RWPE2 (cell line): ENCODE data around the gene ASPG.

Experiments used
- ATAC-seq: fragments of 200-7000 bp; cut with Tn5 transposase; 3 replicates; pipeline ENCODE4 v1.9.1; 2021; ENCODE audit warnings: low read depth
- DNase-seq: peaks from one replicate; pipeline ENCODE4 v3.0.0-alpha.2; 2020; ENCODE audit warnings: low spot score
- H3K27ac ChIP-seq: fragments of 450-650 bp; 2 replicates; pipeline ENCODE4 v1.5.1; 2017; ENCODE audit warnings: mild to moderate bottlenecking; ENCODE audit not compliant: poor library complexity, severe bottlenecking
- H3K27me3 ChIP-seq: fragments of 250-450 bp; sonication (Bioruptor Pico); 2 replicates; pipeline ENCODE4 v1.5.1; 2021; ENCODE audit warnings: mild to moderate bottlenecking, moderate library complexity; ENCODE audit not compliant: insufficient read depth, poor library complexity, severe bottlenecking
- H3K36me3 ChIP-seq: fragments of 250-450 bp; sonication (Bioruptor Pico); 2 replicates; pipeline ENCODE4 v1.5.1; 2020; ENCODE audit warnings: low read depth, mild to moderate bottlenecking, moderate library complexity
- H3K4me1 ChIP-seq: fragments of 250-450 bp; sonication (Bioruptor Pico); 2 replicates; pipeline ENCODE4 v1.5.1; 2021; ENCODE audit warnings: mild to moderate bottlenecking, moderate library complexity; ENCODE audit not compliant: insufficient read depth, poor library complexity, severe bottlenecking
- H3K4me3 ChIP-seq: fragments of 250-450 bp; sonication (Bioruptor Pico); 2 replicates; pipeline ENCODE4 v1.5.1; 2021; ENCODE audit warnings: mild to moderate bottlenecking, moderate library complexity; ENCODE audit not compliant: severe bottlenecking
- H3K9me3 ChIP-seq: fragments of 250-450 bp; sonication (Bioruptor Pico); 2 replicates; pipeline ENCODE4 v1.5.1; 2021; ENCODE audit warnings: mild to moderate bottlenecking, moderate library complexity; ENCODE audit not compliant: severe bottlenecking
- TF ChIP-seq, protein P1 (sequence below): fragments of 450-650 bp; IDR thresholded peaks from one replicate; pipeline ENCODE4 v1.5.1; 2017; ENCODE audit warnings: mild to moderate bottlenecking, moderate library complexity; ENCODE audit not compliant: poor library complexity, severe bottlenecking

Gene ASPG

DNA sequence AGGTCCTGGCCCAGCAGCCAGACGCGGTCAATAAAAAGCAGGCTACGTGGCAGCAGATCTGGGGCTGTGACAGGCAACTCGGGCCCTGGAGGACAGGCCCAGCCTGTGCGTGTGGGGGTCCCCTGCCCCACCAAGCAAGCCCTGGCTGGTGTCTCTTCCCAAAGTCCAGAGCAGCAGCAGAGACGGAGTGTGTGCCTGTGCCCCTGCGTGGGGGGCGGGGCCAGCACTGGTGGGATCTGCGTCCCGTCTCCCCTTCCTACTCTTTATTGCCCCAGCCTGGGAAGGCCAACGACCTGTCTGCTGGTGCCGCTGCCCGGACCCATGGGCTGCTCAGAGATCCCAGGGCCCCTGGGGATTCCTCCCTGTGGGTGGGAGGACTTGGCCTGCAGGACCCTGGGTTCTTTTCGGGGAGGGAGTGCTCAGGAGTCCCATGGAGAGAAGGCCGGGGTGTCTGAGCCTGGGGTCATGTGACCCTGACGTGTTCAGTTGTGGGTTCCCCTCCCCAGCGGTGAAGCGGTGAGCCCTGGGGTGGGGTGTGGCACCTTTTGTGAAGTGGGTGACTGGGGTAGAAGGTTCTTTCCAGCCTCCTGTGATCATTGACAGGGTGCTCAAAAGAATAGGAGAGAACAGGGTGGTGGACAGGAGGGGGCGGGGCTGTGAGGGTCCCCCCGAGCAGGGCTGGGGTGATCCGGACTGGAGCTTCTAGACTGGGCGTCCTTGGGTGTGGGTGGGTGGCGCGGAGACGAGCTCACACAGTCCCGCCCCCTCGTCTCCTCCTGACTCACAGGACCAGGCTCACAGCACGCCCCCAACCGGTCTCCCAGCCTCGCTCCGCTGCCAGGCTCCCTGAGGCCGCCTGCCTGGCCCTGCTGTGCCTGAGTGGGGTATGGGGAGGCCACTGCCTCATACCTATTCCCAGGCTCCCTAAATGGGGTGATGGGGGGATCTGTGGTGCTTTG, 22.4 kb downstream of the ASPG start:
- Histone ChIP-seq H3K4me1 (no peaks in the 10 kb centered on the region), H3K36me3 (no peaks in the 10 kb centered on the region), H3K4me3 (no peak overlapping the region), H3K27ac (no peak overlapping the region), H3K27me3 (no peaks in the 10 kb centered on the region), H3K9me3 (no peaks in the 10 kb centered on the region)
- TF ChIP-seq, protein P1, sequence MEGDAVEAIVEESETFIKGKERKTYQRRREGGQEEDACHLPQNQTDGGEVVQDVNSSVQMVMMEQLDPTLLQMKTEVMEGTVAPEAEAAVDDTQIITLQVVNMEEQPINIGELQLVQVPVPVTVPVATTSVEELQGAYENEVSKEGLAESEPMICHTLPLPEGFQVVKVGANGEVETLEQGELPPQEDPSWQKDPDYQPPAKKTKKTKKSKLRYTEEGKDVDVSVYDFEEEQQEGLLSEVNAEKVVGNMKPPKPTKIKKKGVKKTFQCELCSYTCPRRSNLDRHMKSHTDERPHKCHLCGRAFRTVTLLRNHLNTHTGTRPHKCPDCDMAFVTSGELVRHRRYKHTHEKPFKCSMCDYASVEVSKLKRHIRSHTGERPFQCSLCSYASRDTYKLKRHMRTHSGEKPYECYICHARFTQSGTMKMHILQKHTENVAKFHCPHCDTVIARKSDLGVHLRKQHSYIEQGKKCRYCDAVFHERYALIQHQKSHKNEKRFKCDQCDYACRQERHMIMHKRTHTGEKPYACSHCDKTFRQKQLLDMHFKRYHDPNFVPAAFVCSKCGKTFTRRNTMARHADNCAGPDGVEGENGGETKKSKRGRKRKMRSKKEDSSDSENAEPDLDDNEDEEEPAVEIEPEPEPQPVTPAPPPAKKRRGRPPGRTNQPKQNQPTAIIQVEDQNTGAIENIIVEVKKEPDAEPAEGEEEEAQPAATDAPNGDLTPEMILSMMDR: no peak
- ATAC-seq (peak; percentile 36), DNase-seq (peak; percentile 75)

GRCh38 chr14:104108570-104109541, 23.4 kb downstream of the ASPG start:
- ATAC-seq (no peak), DNase-seq (peak; percentile 78)
- Histone ChIP-seq H3K27ac (no peak overlapping the region), H3K27me3 (no peaks in the 10 kb centered on the region), H3K4me1 (no peaks in the 10 kb centered on the region), H3K4me3 (no peak overlapping the region), H3K9me3 (no peaks in the 10 kb centered on the region), H3K36me3 (no peaks in the 10 kb centered on the region)
- TF ChIP-seq, protein P1: no peak

DNA sequence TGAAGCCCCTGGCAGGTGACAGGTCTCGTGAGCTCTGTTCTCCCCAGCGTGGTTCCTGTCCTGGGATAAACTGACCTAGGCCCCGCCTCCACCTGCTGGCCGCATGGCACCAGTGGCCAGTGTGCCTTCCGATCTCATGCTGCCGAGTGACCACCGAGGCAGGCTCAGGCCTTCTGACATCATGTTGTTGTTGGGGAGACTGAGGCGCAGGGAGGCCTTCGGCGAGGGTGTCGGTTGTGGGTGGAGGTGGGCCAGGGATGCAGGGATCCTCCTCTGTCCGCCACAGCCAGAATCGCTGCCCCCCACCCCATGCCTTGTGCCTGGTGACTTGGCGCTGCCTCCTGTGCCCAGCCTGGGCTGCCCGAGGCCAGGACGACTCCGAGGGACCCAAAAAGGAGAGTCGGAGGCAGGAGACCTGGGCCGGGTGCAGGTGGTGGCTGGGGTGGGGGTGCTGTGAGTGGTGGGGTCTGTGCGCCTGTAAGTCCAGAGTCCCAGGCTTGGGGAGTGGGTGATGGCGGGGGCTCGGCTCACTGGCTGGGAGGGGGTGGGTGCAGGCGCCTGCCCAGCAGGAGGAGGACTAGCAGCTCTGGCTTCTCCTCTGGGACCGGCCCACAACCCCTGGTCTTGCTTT, 24.3 kb downstream of the ASPG start:
- Histone ChIP-seq H3K27ac (no peak overlapping the region), H3K36me3 (no peaks in the 10 kb centered on the region), H3K9me3 (no peaks in the 10 kb centered on the region), H3K27me3 (no peaks in the 10 kb centered on the region), H3K4me3 (no peak overlapping the region), H3K4me1 (no peaks in the 10 kb centered on the region)
- DNase-seq (peak; percentile 62), ATAC-seq (no peak)
- TF ChIP-seq, protein P1: no peak

DNA sequence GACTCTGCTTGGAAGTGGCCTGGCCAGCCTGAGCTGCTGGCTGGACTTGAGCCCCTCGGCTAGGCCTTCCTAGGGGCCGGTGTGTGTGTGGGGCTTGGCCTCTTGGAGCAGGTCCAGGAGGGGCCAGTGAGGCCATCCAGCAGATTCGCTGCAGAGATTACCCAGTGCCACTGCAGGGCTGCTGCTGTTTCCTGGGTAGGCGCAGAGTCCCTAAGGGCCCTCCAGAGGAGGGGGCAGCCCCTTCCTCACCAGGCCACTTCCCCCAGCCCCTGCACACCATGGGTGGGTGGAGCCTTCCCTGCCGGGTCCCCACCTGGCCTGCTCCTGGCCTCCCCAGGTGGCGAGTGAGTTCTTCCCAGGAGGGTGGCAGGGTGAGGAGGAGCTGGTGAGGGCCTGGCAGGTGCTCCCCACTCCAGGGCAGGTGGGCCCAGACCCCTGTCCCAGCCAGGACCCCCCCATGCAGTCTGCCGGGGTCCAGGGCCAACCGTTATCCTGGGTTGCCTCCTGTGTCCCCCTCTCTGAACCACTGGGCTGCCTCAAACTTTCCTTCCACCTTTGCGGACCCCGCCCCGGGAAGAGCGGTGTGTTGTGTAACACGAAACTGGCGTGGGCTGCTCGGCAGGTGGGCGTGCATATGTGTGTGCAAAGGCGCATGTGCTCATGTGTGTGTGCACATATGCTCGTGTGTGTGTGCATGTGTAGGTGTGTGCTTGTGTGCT, 25.1 kb downstream of the ASPG start:
- TF ChIP-seq, protein P1: no peak
- Histone ChIP-seq H3K36me3 (no peaks in the 10 kb centered on the region), H3K4me3 (no peak overlapping the region), H3K27me3 (no peaks in the 10 kb centered on the region), H3K27ac (no peak overlapping the region), H3K9me3 (no peaks in the 10 kb centered on the region), H3K4me1 (no peaks in the 10 kb centered on the region)
- DNase-seq (peak; percentile 62), ATAC-seq (no peak)
